GM12878 (cell line): Measurements from ENCODE around the gene LRRC7. TPM values are rescaled to one million over a fixed set of nuclear protein-coding genes. Genes with fewer than 3 reads are reported as not detected.

Experiments used
- ATAC-seq: fragments of 200-7000 bp; cut with Tn5 transposase; 3 replicates; pipeline ENCODE4 v1.9.1; 2020; ENCODE audit warnings: mild to moderate bottlenecking, moderate library complexity
- BruUV-seq: library from RNA; stranded (reverse); fragments of 400-500 nt; replicated peaks from 2 replicates; lab custom pipeline; 2021; lab: Mats Ljungman, UMichigan
- CTCF ChIA-PET: fragments of 300-600 bp; sonication (Branson Sonifier 250); formaldehyde crosslinking; extraction: SDS; loops from one replicate; lab custom pipeline; 2021; ENCODE audit warnings: inconsistent platforms; lab: Yijun Ruan, JAX
- POLR2A ChIA-PET: fragments of 350-600 bp; formaldehyde crosslinking; extraction: SDS; loops from one replicate; lab custom pipeline; 2021; ENCODE audit warnings: inconsistent platforms; lab: Charles Lee
- RAD21 ChIA-PET: fragments of 300-600 bp; sonication (Branson Sonifier 250); formaldehyde crosslinking; loops from one replicate; lab custom pipeline; 2023; ENCODE audit warnings: antibody characterized with exemption; ENCODE audit not compliant: unreplicated experiment; lab: Charles Lee
- SMC1A ChIA-PET: fragments of 300-600 bp; sonication (Branson Sonifier 250); formaldehyde crosslinking; loops from one replicate; lab custom pipeline; 2023; ENCODE audit not compliant: unreplicated experiment, uncharacterized antibody; lab: Charles Lee
- DNase-seq: peaks from one replicate; pipeline ENCODE4 v3.0.0-alpha.2; 2011; ENCODE audit warnings: low read depth, low spot score
- FAIRE-seq: peaks from 3 replicates; lab custom pipeline; 2011; peaks lifted over from hg19 to GRCh38; lab: Jason Lieb, UNC
- H2AFZ ChIP-seq: 2 replicates; pipeline ENCODE4 v1.6.0; 2011; ENCODE audit warnings: low read depth, low read length, control low read depth; ENCODE audit not compliant: control insufficient read depth
- H3K27ac ChIP-seq: 2 replicates; pipeline ENCODE4 v1.5.1; 2011; ENCODE audit warnings: control low read depth; ENCODE audit not compliant: control insufficient read depth, insufficient read depth
- H3K27me3 ChIP-seq, 2 experiments: replicated peaks in 1 of 2; 2 replicates each; pipeline versions ENCODE4 v1.6.0 to v1.6.1; 2011; ENCODE audit warnings: low read length in 1 of 2; ENCODE audit not compliant: control insufficient read depth in 2 of 2, insufficient read depth in 2 of 2
- H3K36me3 ChIP-seq, 2 experiments: 2 replicates each; pipeline ENCODE4 v1.5.1; 2011; ENCODE audit warnings: low read length in 1 of 2; ENCODE audit not compliant: control insufficient read depth in 2 of 2, insufficient read depth in 2 of 2
- H3K4me1 ChIP-seq: 2 replicates; pipeline ENCODE4 v1.6.1; 2011; ENCODE audit warnings: mild to moderate bottlenecking, low read length, moderate library complexity, mixed read lengths; ENCODE audit not compliant: control insufficient read depth, insufficient read depth
- H3K4me2 ChIP-seq: 2 replicates; pipeline ENCODE4 v1.6.0; 2011; ENCODE audit warnings: control low read depth; ENCODE audit not compliant: control insufficient read depth, insufficient read depth
- H3K4me3 ChIP-seq: fragments of 200-600 bp; sonication (generic); 2 replicates; pipeline ENCODE4 v1.5.1; 2016
- H3K79me2 ChIP-seq: 2 replicates; pipeline ENCODE4 v1.6.0; 2011; ENCODE audit warnings: low read length; ENCODE audit not compliant: control insufficient read depth, insufficient read depth
- H3K9ac ChIP-seq: 2 replicates; pipeline ENCODE4 v1.8.0; 2011; ENCODE audit warnings: low read length, control low read depth, mixed read lengths; ENCODE audit not compliant: control insufficient read depth, insufficient read depth
- H3K9me3 ChIP-seq: replicated peaks from 3 replicates; pipeline ENCODE4 v1.5.1; 2011; ENCODE audit warnings: mild to moderate bottlenecking, low read length; ENCODE audit not compliant: control insufficient read depth, insufficient read depth
- H4K20me1 ChIP-seq: 2 replicates; pipeline ENCODE4 v1.6.0; 2011; ENCODE audit not compliant: control insufficient read depth, insufficient read depth
- BMI1 ChIP-seq: fragments of 450-650 bp; IDR thresholded peaks from 2 replicates; pipeline ENCODE4 v1.6.1; 2016; ENCODE audit warnings: mild to moderate bottlenecking, moderate library complexity, borderline replicate concordance
- EED ChIP-seq: sonication (generic); IDR thresholded peaks from 2 replicates; pipeline ENCODE4 v1.6.1; 2016; ENCODE audit warnings: antibody characterized with exemption, low read depth
- EGR1 ChIP-seq, 2 experiments: IDR thresholded peaks; 1 replicate in 1 of 2; 2 replicates in 1 of 2; pipeline ENCODE4 v1.6.1; 2011 to 2012; ENCODE audit warnings: low read depth in 2 of 2, low read length in 2 of 2, borderline replicate concordance in 1 of 2, mild to moderate bottlenecking in 1 of 2, moderate library complexity in 1 of 2
- ESRRA ChIP-seq: IDR thresholded peaks from 2 replicates; pipeline ENCODE4 v1.6.1; 2012; ENCODE audit warnings: mild to moderate bottlenecking, low read length, improper control_type of control experiment
- HDAC2 ChIP-seq: fragments of 200-600 bp; sonication (generic); IDR thresholded peaks from 2 replicates; pipeline ENCODE4 v1.6.1; 2017
- MEF2A ChIP-seq: IDR thresholded peaks from 2 replicates; pipeline ENCODE4 v1.6.1; 2011; ENCODE audit warnings: low read depth, mild to moderate bottlenecking, low read length, moderate library complexity; ENCODE audit not compliant: insufficient read depth
- MYC ChIP-seq: IDR thresholded peaks from 2 replicates; pipeline ENCODE4 v1.6.1; 2011; ENCODE audit warnings: mild to moderate bottlenecking, low read length, moderate library complexity, inconsistent platforms; ENCODE audit not compliant: insufficient read depth, insufficient replicate concordance, insufficient read length, severe bottlenecking
- NFXL1 ChIP-seq: fragments of 450-650 bp; IDR thresholded peaks from 2 replicates; pipeline ENCODE4 v1.6.1; 2017; ENCODE audit warnings: antibody characterized with exemption, mild to moderate bottlenecking, borderline replicate concordance
- PAX8 ChIP-seq: fragments of 450-650 bp; IDR thresholded peaks from 2 replicates; pipeline ENCODE4 v1.6.1; 2017; ENCODE audit warnings: mild to moderate bottlenecking, moderate library complexity
- PRDM15 ChIP-seq: fragments of 450-650 bp; formaldehyde crosslinking; IDR thresholded peaks from 2 replicates; pipeline ENCODE4 v1.4.0; 2020; ENCODE audit warnings: mild to moderate bottlenecking, moderate library complexity
- SREBF2 ChIP-seq: IDR thresholded peaks from 2 replicates; pipeline ENCODE4 v1.6.1; 2012; ENCODE audit warnings: mild to moderate bottlenecking, low read length
- ZNF592 ChIP-seq: fragments of 450-650 bp; IDR thresholded peaks from 2 replicates; pipeline ENCODE4 v1.6.1; 2017; ENCODE audit warnings: mild to moderate bottlenecking, moderate library complexity
- ZSCAN29 ChIP-seq: fragments of 450-650 bp; IDR thresholded peaks from 2 replicates; pipeline ENCODE4 v1.6.1; 2017; ENCODE audit warnings: mild to moderate bottlenecking, moderate library complexity
- WGBS: methylation state at CpG from one replicate; pipeline ENCODE4 v1.1.6; 2016; ENCODE audit warnings: low lambda C conversion rate; ENCODE audit not compliant: insufficient replicate concordance, insufficient coverage; ENCODE audit errors: missing lambda C conversion rate; 5-methylcytosine and 5-hydroxymethylcytosine counted together
- in situ Hi-C: fragments of 300-500 bp; cut with MboI; formaldehyde crosslinking; loops from 9 replicates; pipeline ENCODE4 v1.14.3; 2018; ENCODE audit warnings: mixed read lengths
- intact Hi-C: fragments of 100-400 bp; cut with micrococcal nuclease; formaldehyde crosslinking; loops from one replicate; pipeline ENCODE4 v1.14.2; 2022; ENCODE audit not compliant: unreplicated experiment
- polyA plus RNA-seq, 11 experiments: library from polyadenylated mRNA; depleted of rRNA in 4 of 11; unstranded in 6 of 11; stranded (reverse) in 5 of 11; fragments of >200 nt; fragmentation: Nextera tagmentation in 4 of 11; fragmentation: Illumina TruSeq in 1 of 11; extraction: Ambion mirVana in 4 of 11; extraction: Trizol in 1 of 11; gene quantifications; 1 replicate in 1 of 11; 2 replicates in 10 of 11; pipeline versions ENCODE4 v1.2.1 to v1.2.3, GENCODE V29; 2011 to 2016; ENCODE audit warnings: inconsistent platforms in 2 of 11, missing spikeins in 2 of 11, low read depth in 1 of 11
- total RNA-seq, 4 experiments: library from RNA; depleted of rRNA in 3 of 4; stranded (reverse); fragments of >200 nt in 3 of 4; fragmentation: Illumina TruSeq in 1 of 4; extraction: Trizol in 1 of 4; gene quantifications; 2 replicates each; pipeline versions ENCODE4 v1.2.1 to v1.2.3, GENCODE V29; 2013 to 2021

The LRRC7 gene
- total and polyA plus RNA-seq, 10 of the 15 experiments (the other 5 are each of a cell fraction or from before 2014, with no cell fraction given): 0.05 to 1.4 (median 0.24) TPM; not detected in 5

GRCh38 chr1:69679965-69680364 is 112.2 kb downstream of the LRRC7 start:
- WGBS: 79% methylated on average over 2 of the region's 2 CpGs
- no peak overlapping the region for H3K27ac ChIP-seq
- in situ Hi-C loops: no loop called here
- no peak overlapping the region for H3K4me2 ChIP-seq
- H3K36me3 ChIP-seq: no peaks in the 10 kb centered on the region
- no peak overlapping the region for H3K9ac ChIP-seq
- CTCF ChIA-PET: no interaction called here
- H2AFZ ChIP-seq: no peak overlapping the region
- H3K27me3 ChIP-seq: no peaks in the 10 kb centered on the region
- ATAC-seq (no peak), FAIRE-seq (no peak), DNase-seq (no peak)
- no peak overlapping the region for H3K4me3 ChIP-seq
- RAD21 ChIA-PET: no interaction called here
- H4K20me1 ChIP-seq: no peaks in the 10 kb centered on the region
- no peaks in the 10 kb centered on the region for H3K9me3 ChIP-seq
- POLR2A ChIA-PET: no interaction called here
- no peaks in the 10 kb centered on the region for H3K4me1 ChIP-seq
- SMC1A ChIA-PET: no interaction called here
- no TSS peak for BruUV-seq
- TF ChIP-seq PAX8 (no peak), BMI1 (no peak), ZNF592 (no peak), PRDM15 (CRISPR knock-in tag) (no peak), NFXL1 (no peak), ZSCAN29 (no peak), EED (no peak), MYC (no peak), HDAC2 (no peak), ESRRA (no peak), SREBF2 (no peak), EGR1 (IDR thresholded peaks at IDR 0.05; ENCODE audit: borderline replicate concordance in 1 of 2, low read depth in 2 of 2, low read length in 2 of 2) (no peak), MEF2A (no peak)
- no peaks in the 10 kb centered on the region for H3K79me2 ChIP-seq
- intact Hi-C loops: no loop called here
